IMR-90 (cell line): ENCODE data around the gene POM121L2. TPM values are rescaled to one million over a fixed set of nuclear protein-coding genes. Genes with fewer than 3 reads are reported as not detected.
A peak's percentile ranks its signal among the peaks of the same experiment; 100 is the strongest.

ENCODE experiments used
- ATAC-seq: fragments of 200-7000 bp; cut with Tn5 transposase; 2 replicates; pipeline ENCODE4 v1.9.1; 2020; ENCODE audit warnings: low read depth, mild to moderate bottlenecking, moderate library complexity
- BruUV-seq: library from RNA; stranded (reverse); fragments of 400-500 nt; replicated peaks from 2 replicates; lab custom pipeline; 2021; lab: Mats Ljungman, UMichigan
- CTCF ChIA-PET: fragments of 300-600 bp; formaldehyde crosslinking; extraction: SDS; loops from one replicate; lab custom pipeline; 2021; ENCODE audit warnings: antibody characterized with exemption; lab: Yijun Ruan, JAX
- POLR2A ChIA-PET: fragments of 300-600 bp; sonication (Branson Sonifier 250); formaldehyde crosslinking; loops from one replicate; lab custom pipeline; 2022; ENCODE audit warnings: antibody characterized with exemption; ENCODE audit not compliant: unreplicated experiment; lab: Charles Lee
- DNase-seq: peaks from one replicate; pipeline ENCODE4 v3.0.0; 2013
- H2AFZ ChIP-seq: replicated peaks from 2 replicates; pipeline ENCODE3; 2013; ENCODE audit warnings: low read length, mild to moderate bottlenecking; ENCODE audit not compliant: poor library complexity
- H2AK5ac ChIP-seq: 2 replicates; pipeline ENCODE4 v1.6.1; 2013; ENCODE audit warnings: low read depth, low read length, inconsistent platforms
- H2AK9ac ChIP-seq: replicated peaks from 2 replicates; pipeline ENCODE3; 2013; ENCODE audit warnings: mild to moderate bottlenecking, low read depth, low read length, moderate library complexity; ENCODE audit not compliant: poor library complexity
- H2BK120ac ChIP-seq: 2 replicates; pipeline ENCODE4 v1.6.1; 2013; ENCODE audit warnings: low read depth, low read length, inconsistent platforms
- H2BK15ac ChIP-seq: 3 replicates; pipeline ENCODE4 v1.6.1; 2013; ENCODE audit warnings: low read depth, low read length, inconsistent platforms
- H2BK20ac ChIP-seq: 2 replicates; pipeline ENCODE4 v1.6.1; 2013; ENCODE audit warnings: low read depth, mild to moderate bottlenecking, inconsistent platforms, low read length, moderate library complexity
- H2BK5ac ChIP-seq: 2 replicates; pipeline ENCODE4 v1.6.1; 2013; ENCODE audit warnings: mild to moderate bottlenecking, low read depth, low read length, inconsistent platforms; ENCODE audit not compliant: poor library complexity, severe bottlenecking
- H3K14ac ChIP-seq: replicated peaks from 2 replicates; pipeline ENCODE4 v1.6.1; 2013; ENCODE audit warnings: low read depth, low read length, inconsistent platforms
- H3K18ac ChIP-seq: 2 replicates; pipeline ENCODE4 v1.6.1; 2013; ENCODE audit warnings: low read depth, low read length, control low read depth
- H3K23ac ChIP-seq: 2 replicates; pipeline ENCODE4 v1.6.1; 2013; ENCODE audit warnings: low read depth, low read length, inconsistent platforms
- H3K27ac ChIP-seq: 2 replicates; pipeline ENCODE4 v1.5.1; 2013; ENCODE audit warnings: mild to moderate bottlenecking, control low read depth, low read length; ENCODE audit not compliant: insufficient read depth
- H3K27me3 ChIP-seq: 2 replicates; pipeline ENCODE4 v1.6.1; 2013; ENCODE audit warnings: low read length; ENCODE audit not compliant: control insufficient read depth, insufficient read depth
- H3K36me3 ChIP-seq: 2 replicates; pipeline ENCODE4 v1.6.1; 2013; ENCODE audit warnings: low read length, mixed read lengths; ENCODE audit not compliant: control insufficient read depth, insufficient read depth
- H3K4ac ChIP-seq: 2 replicates; pipeline ENCODE4 v1.6.1; 2013; ENCODE audit warnings: low read depth, low read length, inconsistent platforms
- H3K4me1 ChIP-seq: 2 replicates; pipeline ENCODE4 v1.6.1; 2013; ENCODE audit warnings: low read length, mixed read lengths; ENCODE audit not compliant: control insufficient read depth, insufficient read depth
- H3K4me2 ChIP-seq: 2 replicates; pipeline ENCODE4 v1.6.1; 2013; ENCODE audit warnings: low read depth, mild to moderate bottlenecking, control low read depth, low read length, moderate library complexity
- H3K4me3 ChIP-seq: 2 replicates; pipeline ENCODE4 v1.5.1; 2013; ENCODE audit warnings: low read depth, mild to moderate bottlenecking, control low read depth, low read length, moderate library complexity; ENCODE audit not compliant: insufficient read depth
- H3K56ac ChIP-seq: 2 replicates; pipeline ENCODE4 v1.6.1; 2013; ENCODE audit warnings: low read length, inconsistent platforms; ENCODE audit not compliant: insufficient read depth; ENCODE audit errors: extremely low read depth
- H3K79me1 ChIP-seq, 2 experiments: 2 replicates each; pipeline ENCODE4 v1.6.1; 2013; ENCODE audit warnings: low read length in 2 of 2, inconsistent platforms in 1 of 2, low read depth in 1 of 2
- H3K9ac ChIP-seq: 2 replicates; pipeline ENCODE4 v1.6.1; 2013; ENCODE audit warnings: low read depth, low read length, control low read depth
- H3K9me1 ChIP-seq: 2 replicates; pipeline ENCODE4 v1.6.1; 2013; ENCODE audit warnings: low read length, inconsistent platforms; ENCODE audit not compliant: insufficient read depth
- H3K9me3 ChIP-seq: 2 replicates; pipeline ENCODE4 v1.6.1; 2013; ENCODE audit warnings: low read length; ENCODE audit not compliant: control insufficient read depth, insufficient read depth
- H4K20me1 ChIP-seq: 2 replicates; pipeline ENCODE4 v1.6.1; 2013; ENCODE audit warnings: low read length, inconsistent platforms; ENCODE audit not compliant: insufficient read depth
- H4K5ac ChIP-seq: 2 replicates; pipeline ENCODE4 v1.6.1; 2013; ENCODE audit warnings: mild to moderate bottlenecking, low read depth, low read length, control low read depth
- H4K8ac ChIP-seq, 2 experiments: 2 replicates each; pipeline ENCODE4 v1.6.1; 2013; ENCODE audit warnings: low read depth in 2 of 2, low read length in 2 of 2, control low read depth in 1 of 2, inconsistent platforms in 1 of 2
- H4K91ac ChIP-seq: 2 replicates; pipeline ENCODE4 v1.6.1; 2013; ENCODE audit warnings: low read depth, low read length, inconsistent platforms; ENCODE audit not compliant: insufficient read depth
- BHLHE40 ChIP-seq: fragments of 150-350 bp; IDR thresholded peaks from 2 replicates; pipeline ENCODE4 v1.6.1; 2016; ENCODE audit warnings: mild to moderate bottlenecking, low read depth, low read length
- CEBPB ChIP-seq: IDR thresholded peaks from 2 replicates; pipeline ENCODE4 v1.6.1; 2012; ENCODE audit warnings: low read depth, low read length, improper control_type of control experiment
- CHD1 ChIP-seq: IDR thresholded peaks from 2 replicates; pipeline ENCODE4 v1.6.1; 2012; ENCODE audit warnings: low read depth, low read length, improper control_type of control experiment
- MXI1 ChIP-seq: IDR thresholded peaks from 2 replicates; pipeline ENCODE4 v1.6.1; 2012; ENCODE audit warnings: low read depth, mild to moderate bottlenecking, low read length, moderate library complexity, borderline replicate concordance
- NFE2L2 ChIP-seq: fragments of 150-350 bp; IDR thresholded peaks from 2 replicates; pipeline ENCODE4 v1.6.1; 2016; ENCODE audit warnings: low read depth, mild to moderate bottlenecking, low read length
- RCOR1 ChIP-seq: IDR thresholded peaks from 2 replicates; pipeline ENCODE4 v1.6.1; 2012; ENCODE audit warnings: mild to moderate bottlenecking, low read length, improper control_type of control experiment; ENCODE audit not compliant: insufficient replicate concordance
- RFX5 ChIP-seq: IDR thresholded peaks from 2 replicates; pipeline ENCODE4 v1.8.0; 2012; ENCODE audit warnings: low read depth, mild to moderate bottlenecking, low read length, moderate library complexity
- SMC3 ChIP-seq: fragments of 150-350 bp; IDR thresholded peaks from 2 replicates; pipeline ENCODE4 v1.6.1; 2016; ENCODE audit warnings: low read depth, mild to moderate bottlenecking, antibody characterized with exemption, low read length, moderate library complexity
- WGBS, 2 experiments: methylation state at CpG; one replicate each; pipeline versions ENCODE4 v1.1.5 to v1.1.7; 2013; ENCODE audit warnings: missing lambda C conversion rate in 2 of 2; ENCODE audit not compliant: insufficient read length in 1 of 2; ENCODE audit errors: extremely low coverage in 2 of 2; 5-methylcytosine and 5-hydroxymethylcytosine counted together
- dilution Hi-C: fragments of 300-500 bp; cut with HindIII; formaldehyde crosslinking; loops from one replicate; pipeline ENCODE4 v1.14.3; 2018; ENCODE audit warnings: low sequenced_read_pairs; ENCODE audit not compliant: unreplicated experiment
- in situ Hi-C: fragments of 300-500 bp; cut with MboI; formaldehyde crosslinking; loops from 3 replicates; pipeline ENCODE4 v1.14.3; 2019; ENCODE audit warnings: low sequenced_read_pairs, inconsistent platforms, mixed read lengths
- intact Hi-C: fragments of 100-400 bp; cut with micrococcal nuclease; formaldehyde crosslinking; loops from 2 replicates; pipeline ENCODE4 v1.10.0; 2022
- polyA plus RNA-seq, 3 experiments: library from polyadenylated mRNA; depleted of rRNA; stranded (reverse); fragments of >200 nt; gene quantifications; 2 replicates each; pipeline ENCODE4 v1.2.3, GENCODE V29; 2012; ENCODE audit warnings: low replicate concordance in 1 of 3
- total RNA-seq: library from RNA; depleted of rRNA; stranded (reverse); fragments of >200 nt; gene quantifications from 2 replicates; pipeline ENCODE4 v1.2.3, GENCODE V29; 2012
- TF ChIP-seq, protein P1 (sequence below): fragments of 150-350 bp; IDR thresholded peaks from 2 replicates; pipeline ENCODE4 v1.6.1; 2017; ENCODE audit warnings: mild to moderate bottlenecking, antibody characterized with exemption, low read length, low read depth

POM121L2 gene
- total and polyA plus RNA-seq, 2 of the 4 experiments (the other 2 are of a cell fraction): not detected

GRCh38 chr6:27311806-27312145 lies 297 bp downstream of the POM121L2 start:
- intact Hi-C loops (no loop called here), in situ Hi-C loops (no loop called here), dilution Hi-C loops (no loop called here)
- Histone ChIP-seq H3K79me1 (no peaks in the 10 kb centered on the region), H3K56ac (no peak overlapping the region), H4K91ac (no peak overlapping the region), H3K4me3 (peak overlapping the region; percentile 57; the same call in 1 of the 2 replicates), H3K4ac (no peak overlapping the region), H3K27ac (no peak overlapping the region), H2AK5ac (no peak overlapping the region), H2BK120ac (no peak overlapping the region), H4K20me1 (no peaks in the 10 kb centered on the region), H2BK5ac (no peak overlapping the region), H3K9me1 (no peaks in the 10 kb centered on the region), H3K14ac (no peak overlapping the region), H3K23ac (no peak overlapping the region), H3K9me3 (no peaks in the 10 kb centered on the region), H2AFZ (peak overlapping the region; percentile 85), H3K36me3 (no peaks in the 10 kb centered on the region), H4K5ac (no peak overlapping the region), H3K4me1 (no peaks in the 10 kb centered on the region), H2BK20ac (no peak overlapping the region), H3K27me3 (peaks cover 15% of the 10 kb centered on the region; the same call in 1 of the 2 replicates), H3K9ac (no peak overlapping the region), H3K4me2 (peak overlapping the region; percentile 91; the same call in 1 of the 2 replicates), H3K18ac (no peak overlapping the region), H2AK9ac (no peak overlapping the region), H4K8ac (no peak overlapping the region), H2BK15ac (no peak overlapping the region)
- CTCF ChIA-PET: no interaction called here
- POLR2A ChIA-PET: no interaction called here
- no TSS peak for BruUV-seq
- no peak for ATAC-seq
- TF ChIP-seq BHLHE40: no peak
- TF ChIP-seq CHD1: no peak
- TF ChIP-seq RFX5: no peak
- no peak for TF ChIP-seq SMC3
- no peak for TF ChIP-seq NFE2L2
- no peak for TF ChIP-seq CEBPB
- TF ChIP-seq, protein P1, sequence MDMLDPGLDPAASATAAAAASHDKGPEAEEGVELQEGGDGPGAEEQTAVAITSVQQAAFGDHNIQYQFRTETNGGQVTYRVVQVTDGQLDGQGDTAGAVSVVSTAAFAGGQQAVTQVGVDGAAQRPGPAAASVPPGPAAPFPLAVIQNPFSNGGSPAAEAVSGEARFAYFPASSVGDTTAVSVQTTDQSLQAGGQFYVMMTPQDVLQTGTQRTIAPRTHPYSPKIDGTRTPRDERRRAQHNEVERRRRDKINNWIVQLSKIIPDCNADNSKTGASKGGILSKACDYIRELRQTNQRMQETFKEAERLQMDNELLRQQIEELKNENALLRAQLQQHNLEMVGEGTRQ: no peak
- no peak for TF ChIP-seq RCOR1
- no peak for TF ChIP-seq MXI1
- 0% methylated on average over 7 of the region's 19 CpGs; no CpG with 5 or more reads in 1 of the 2 experiments for WGBS, 2 experiments
- no peak for DNase-seq
